22Rv1 (cell line): ENCODE results near the gene TXNDC8.

ENCODE experiments used
- H3K27ac ChIP-seq: fragments of 450-650 bp; 2 replicates; pipeline ENCODE4 v1.5.1; 2017
- ZFX ChIP-seq: fragments of 450-650 bp; IDR thresholded peaks from 2 replicates; pipeline ENCODE4 v1.6.1; 2017; ENCODE audit warnings: antibody characterized with exemption, borderline replicate concordance
- TF ChIP-seq, protein P1 (sequence below): fragments of 450-650 bp; IDR thresholded peaks from 2 replicates; pipeline ENCODE4 v1.5.1; 2017; ENCODE audit warnings: mild to moderate bottlenecking

TXNDC8 gene

DNA sequence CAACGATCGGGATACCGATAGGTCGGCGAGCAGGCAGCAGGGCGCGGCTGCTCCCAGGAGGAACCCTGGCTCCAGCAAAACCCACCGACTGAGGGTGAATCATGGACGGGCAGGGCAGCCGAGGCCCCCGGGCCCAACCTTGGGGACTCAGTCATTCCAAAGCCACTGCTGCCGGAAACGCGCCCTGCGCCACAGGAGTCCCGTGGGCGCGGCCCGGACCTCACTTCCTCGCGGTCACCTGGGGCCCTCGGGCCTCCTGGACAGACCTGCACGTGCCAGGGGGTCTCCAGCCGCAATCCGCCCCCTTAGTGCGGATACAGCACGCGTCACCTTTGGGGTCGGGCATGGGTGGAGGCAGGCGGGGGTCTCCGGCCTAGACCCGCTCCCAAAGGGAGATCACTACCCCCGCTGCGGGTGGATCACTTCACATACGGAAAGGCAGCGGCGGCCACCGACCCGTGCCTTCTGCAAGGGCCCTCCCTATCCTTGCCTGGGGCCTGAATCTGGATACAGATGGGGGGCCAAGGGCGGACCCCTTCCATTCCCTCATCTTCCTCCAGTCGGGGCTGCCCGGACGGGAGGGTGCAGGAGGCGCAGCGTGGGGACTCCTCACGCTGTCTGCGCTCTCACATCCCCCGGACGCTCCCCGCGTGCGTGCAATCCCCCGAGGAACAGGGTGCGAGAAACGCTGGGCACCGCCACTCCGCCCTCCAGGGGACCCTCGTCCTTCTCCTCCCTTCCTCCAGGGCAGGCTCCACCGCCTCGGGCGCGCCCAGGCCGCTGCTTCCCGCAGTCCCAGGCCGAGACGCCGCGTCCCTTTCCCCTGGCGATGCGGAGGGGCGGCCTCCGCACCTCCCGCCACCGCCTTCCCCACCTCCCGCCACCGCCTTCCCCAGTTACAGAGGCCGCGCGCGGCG is 81.9 kb downstream of the TXNDC8 start:
- peak overlapping the region; percentile 85 for H3K27ac ChIP-seq
- no peak for TF ChIP-seq ZFX
- TF ChIP-seq, protein P1, sequence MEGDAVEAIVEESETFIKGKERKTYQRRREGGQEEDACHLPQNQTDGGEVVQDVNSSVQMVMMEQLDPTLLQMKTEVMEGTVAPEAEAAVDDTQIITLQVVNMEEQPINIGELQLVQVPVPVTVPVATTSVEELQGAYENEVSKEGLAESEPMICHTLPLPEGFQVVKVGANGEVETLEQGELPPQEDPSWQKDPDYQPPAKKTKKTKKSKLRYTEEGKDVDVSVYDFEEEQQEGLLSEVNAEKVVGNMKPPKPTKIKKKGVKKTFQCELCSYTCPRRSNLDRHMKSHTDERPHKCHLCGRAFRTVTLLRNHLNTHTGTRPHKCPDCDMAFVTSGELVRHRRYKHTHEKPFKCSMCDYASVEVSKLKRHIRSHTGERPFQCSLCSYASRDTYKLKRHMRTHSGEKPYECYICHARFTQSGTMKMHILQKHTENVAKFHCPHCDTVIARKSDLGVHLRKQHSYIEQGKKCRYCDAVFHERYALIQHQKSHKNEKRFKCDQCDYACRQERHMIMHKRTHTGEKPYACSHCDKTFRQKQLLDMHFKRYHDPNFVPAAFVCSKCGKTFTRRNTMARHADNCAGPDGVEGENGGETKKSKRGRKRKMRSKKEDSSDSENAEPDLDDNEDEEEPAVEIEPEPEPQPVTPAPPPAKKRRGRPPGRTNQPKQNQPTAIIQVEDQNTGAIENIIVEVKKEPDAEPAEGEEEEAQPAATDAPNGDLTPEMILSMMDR: no peak

DNA sequence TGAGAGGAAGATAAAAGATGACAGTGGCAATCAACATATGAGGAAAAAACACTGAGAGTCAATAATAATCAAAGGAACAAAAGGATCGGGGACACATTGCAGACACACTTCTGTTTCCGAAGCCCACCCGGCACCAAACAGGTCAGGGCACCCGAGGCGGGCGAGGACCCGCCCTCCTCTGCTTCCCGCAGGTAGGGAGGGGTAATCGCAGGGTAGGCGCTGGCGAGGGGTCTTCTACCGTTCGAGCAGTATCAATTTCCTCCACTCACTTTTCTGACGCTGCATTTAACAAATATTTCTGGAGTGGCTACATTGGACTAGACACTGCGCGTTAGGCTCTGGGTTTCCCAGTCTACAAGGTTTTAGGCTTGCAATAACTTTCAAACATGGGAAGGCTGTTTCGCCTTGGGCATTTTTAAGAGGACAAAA is 82.6 kb downstream of the TXNDC8 start:
- peak overlapping the region; percentile 85 for H3K27ac ChIP-seq
- TF ChIP-seq, protein P1: no peak
- TF ChIP-seq ZFX: no peak

DNA sequence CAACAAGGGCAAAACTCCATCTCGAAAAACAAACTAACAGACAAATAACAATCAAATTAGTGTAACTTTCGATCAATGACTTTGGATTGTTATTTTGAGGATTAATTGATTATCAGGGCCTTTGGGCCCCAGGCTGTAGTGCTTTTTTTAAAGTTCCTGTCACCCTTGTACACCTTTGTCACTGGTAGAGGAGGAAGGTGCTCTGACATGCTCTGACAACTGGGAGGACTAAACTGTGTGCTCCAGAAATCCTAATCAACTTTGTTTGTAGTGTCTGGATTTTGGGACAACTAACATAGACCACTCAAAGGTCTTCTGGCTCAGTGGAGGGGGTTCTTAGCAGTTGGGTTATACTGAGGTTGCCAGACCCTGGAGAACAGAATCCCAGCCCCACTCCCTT is 83.2 kb downstream of the TXNDC8 start:
- TF ChIP-seq, protein P1: no peak
- TF ChIP-seq ZFX: no peak

More for the DNA sequence above, 83.2 kb downstream of the TXNDC8 start:
- peak overlapping the region; percentile 85 for H3K27ac ChIP-seq
